HepG2 (cell line): Measurements from ENCODE around the gene HIRA. TPM values are rescaled to one million over a fixed set of nuclear protein-coding genes. Genes with fewer than 3 reads are reported as not detected.

ENCODE experiments used
- AHDC1 ChIP-seq: sonication (generic); formaldehyde crosslinking; IDR thresholded peaks from 2 replicates; pipeline ENCODE4 v1.5.1; 2020; ENCODE audit warnings: mild to moderate bottlenecking, missing genetic modification reagents, borderline replicate concordance
- ELF4 ChIP-seq: sonication (generic); formaldehyde crosslinking; IDR thresholded peaks from 2 replicates; pipeline ENCODE4 v1.5.0; 2020; ENCODE audit warnings: missing genetic modification reagents, mild to moderate bottlenecking, moderate library complexity, borderline replicate concordance
- KMT2B ChIP-seq: IDR thresholded peaks from 2 replicates; pipeline ENCODE4 v1.6.1; 2016; ENCODE audit warnings: missing genetic modification reagents, missing compliant biosample characterization
- NFE2 ChIP-seq: sonication (generic); formaldehyde crosslinking; IDR thresholded peaks from 2 replicates; pipeline ENCODE4 v1.4.0; 2020; ENCODE audit warnings: missing genetic modification reagents
- SIX4 ChIP-seq: sonication (generic); formaldehyde crosslinking; IDR thresholded peaks from 2 replicates; pipeline ENCODE4 v1.4.0; 2020; ENCODE audit warnings: missing genetic modification reagents
- ZBED4 ChIP-seq: sonication (generic); formaldehyde crosslinking; IDR thresholded peaks from 2 replicates; pipeline ENCODE4 v1.4.0; 2020; ENCODE audit warnings: missing genetic modification reagents, borderline replicate concordance
- ZKSCAN8 ChIP-seq: IDR thresholded peaks from 2 replicates; pipeline ENCODE4 v1.6.1; 2016; ENCODE audit warnings: borderline replicate concordance, missing genetic modification reagents, missing compliant biosample characterization
- ZMYM2 ChIP-seq: sonication (generic); formaldehyde crosslinking; IDR thresholded peaks from 2 replicates; pipeline ENCODE4 v1.8.0; 2022; ENCODE audit warnings: mild to moderate bottlenecking, missing genetic modification reagents
- ZNF260 ChIP-seq: sonication (generic); formaldehyde crosslinking; IDR thresholded peaks from 2 replicates; pipeline ENCODE4 v1.4.0; 2020; ENCODE audit warnings: missing genetic modification reagents, low read depth, mild to moderate bottlenecking, borderline replicate concordance
- ZNF276 ChIP-seq: sonication (generic); formaldehyde crosslinking; IDR thresholded peaks from 2 replicates; pipeline ENCODE4 v1.4.0; 2020; ENCODE audit warnings: mild to moderate bottlenecking, low read depth, missing genetic modification reagents
- ZNF530 ChIP-seq: sonication (generic); formaldehyde crosslinking; IDR thresholded peaks from 2 replicates; pipeline ENCODE4 v1.5.0; 2020; ENCODE audit warnings: low read depth, mild to moderate bottlenecking, missing genetic modification reagents
- ZNF615 ChIP-seq: sonication (generic); formaldehyde crosslinking; IDR thresholded peaks from 2 replicates; pipeline ENCODE4 v1.5.0; 2020; ENCODE audit warnings: mild to moderate bottlenecking, missing genetic modification reagents, borderline replicate concordance
- polyA plus RNA-seq, 8 experiments: library from polyadenylated mRNA; depleted of rRNA in 3 of 8; stranded (reverse) in 7 of 8; unstranded in 1 of 8; fragments of >200 nt; fragmentation: Illumina TruSeq in 4 of 8; extraction: Trizol in 4 of 8; gene quantifications; 2 replicates each; pipeline versions ENCODE4 v1.2.1 to v1.2.3, GENCODE V29; 2011 to 2016; ENCODE audit warnings: low read depth in 4 of 8, missing spikeins in 1 of 8, mixed read lengths in 1 of 8; ENCODE audit not compliant: insufficient read depth in 1 of 8
- total RNA-seq, 5 experiments: library from RNA; depleted of rRNA; stranded (reverse); fragments of >200 nt; fragmentation: Illumina TruSeq; extraction: Trizol; gene quantifications; 2 replicates each; pipeline ENCODE4 v1.2.3, GENCODE V29; 2016; ENCODE audit warnings: low read depth in 1 of 5

The HIRA gene
- total and polyA plus RNA-seq, 2 of the 13 experiments (the other 11 are each of a cell fraction or from before 2014, with no cell fraction given): 21.5 to 29.2 TPM

- TF ChIP-seq AHDC1 (CRISPR knock-in tag): no peak
- TF ChIP-seq ZBED4 (CRISPR knock-in tag): peak; percentile 86
- no peak; the same call in 1 of the 2 replicates for TF ChIP-seq ELF4 (CRISPR knock-in tag)
- peak; percentile 97 for TF ChIP-seq KMT2B (CRISPR knock-in tag)
- TF ChIP-seq NFE2 (CRISPR knock-in tag): no peak
- TF ChIP-seq ZNF530 (CRISPR knock-in tag): peak; percentile 22; the same call in 1 of the 2 replicates
- TF ChIP-seq ZNF615 (CRISPR knock-in tag): peak; percentile 89; the same call in 1 of the 2 replicates
- TF ChIP-seq ZMYM2: peak; percentile 73; the same call in 1 of the 2 replicates
- TF ChIP-seq ZNF276 (CRISPR knock-in tag): peak; percentile 66; the same call in 1 of the 2 replicates
- peak; percentile 93; the same call in 1 of the 2 replicates for TF ChIP-seq ZKSCAN8 (CRISPR knock-in tag)
- no peak for TF ChIP-seq ZNF260 (CRISPR knock-in tag)
- 0 out of 2 replicates have a peak, but pooled peaks have one; percentile 78 for TF ChIP-seq SIX4 (CRISPR knock-in tag)
These were observed 759 bp upstream of the HIRA start, which contains the start of gene MRPL40 (continued) for GRCh38 chr22:19432133-19432851.
